Stimulated activated CD8-positive, alpha-beta memory T cell treated with anti-CD3 and anti-CD28 coated beads, Interleukin-12 subunit alpha, Interleukin-12 subunit beta, amount 100 ng/mL, for 24 hours (primary cell): Measurements from ENCODE around the gene ZNF385A.

Experiments
- DNase-seq: peaks from one replicate; pipeline ENCODE4 v3.0.0-alpha.2; 2020; ENCODE audit errors: extremely low read depth

Gene ZNF385A

GRCh38 chr12:54384591-54385041 lies at the start of gene ZNF385A:
ZNF385A (minus strand) TSS chr12:54384733; CDS start chr12:54384514, 219 bp downstream.
- DNase-seq = no peak

- no peak for DNase-seq
Measured at GRCh38 chr12:54432815-54433164, 48.3 kb upstream of the ZNF385A start.

- DNase-seq = no peak
Measured at GRCh38 chr12:54431911-54432814, 47.6 kb upstream of the ZNF385A start.

GRCh38 chr12:54430471-54431069 lies 46.0 kb upstream of the ZNF385A start:
- no peak for DNase-seq

- DNase-seq = no peak
Measured at GRCh38 chr12:54429014-54429471, 44.5 kb upstream of the ZNF385A start.

GRCh38 chr12:54428050-54429013 lies 43.8 kb upstream of the ZNF385A start:
- no peak for DNase-seq

- DNase-seq = no peak
Measured at GRCh38 chr12:54427106-54427505, 42.6 kb upstream of the ZNF385A start.

GRCh38 chr12:54426690-54427089 lies 42.2 kb upstream of the ZNF385A start:
- no peak for DNase-seq

- no peak for DNase-seq
Measured at GRCh38 chr12:54425702-54426101, 41.2 kb upstream of the ZNF385A start.

GRCh38 chr12:54424224-54424623 lies 39.7 kb upstream of the ZNF385A start:
- DNase-seq = no peak

- no peak for DNase-seq
Measured at GRCh38 chr12:54423816-54424150, 39.2 kb upstream of the ZNF385A start.

- no peak for DNase-seq
Measured at GRCh38 chr12:54421879-54422250, 37.3 kb upstream of the ZNF385A start.

GRCh38 chr12:54421175-54421878 lies 36.8 kb upstream of the ZNF385A start:
- DNase-seq = no peak

GRCh38 chr12:54420766-54421144 lies 36.2 kb upstream of the ZNF385A start:
- no peak for DNase-seq

GRCh38 chr12:54419088-54419887 lies 34.8 kb upstream of the ZNF385A start, which contains the start of gene ITGA5:
ITGA5 (minus strand) TSS chr12:54419266; CDS start chr12:54419198, 68 bp downstream.
- no peak for DNase-seq

- DNase-seq = no peak
Measured at GRCh38 chr12:54418441-54419087, 34.0 kb upstream of the ZNF385A start.

- DNase-seq = no peak
Measured at GRCh38 chr12:54417712-54418440, 33.3 kb upstream of the ZNF385A start.

- no peak for DNase-seq
Measured at GRCh38 chr12:54416687-54417603, 32.4 kb upstream of the ZNF385A start.
